Measurements from ENCODE around the gene CFAP20DC. TPM values are rescaled to one million over a fixed set of nuclear protein-coding genes. Genes with fewer than 3 reads are reported as not detected.
A peak's percentile ranks its signal among the peaks of the same experiment; 100 is the strongest.
"Not testable (repeated sequence)": the region's sequence is repeated elsewhere in the genome, so short reads cannot be mapped to it uniquely, and the experiment has no call there.

The CFAP20DC gene
- polyA plus RNA-seq, 3 donors from 2014 or later = not detected

- DNase-seq = no peak
- Mint-ChIP-seq H3K4me1 (no peaks in the 10 kb centered on the region), H3K4me3 (no peak overlapping the region), H3K27me3 (ENCODE audit: low read depth in 3 of 3) (no peaks in the 10 kb centered on the region), H3K36me3 (no peaks in the 10 kb centered on the region), H3K9me3 (no peaks in the 10 kb centered on the region), H3K27ac (no peak overlapping the region)
These were observed 216.3 kb downstream of the CFAP20DC start for GRCh38 chr3:58833491-58833890.

DNA sequence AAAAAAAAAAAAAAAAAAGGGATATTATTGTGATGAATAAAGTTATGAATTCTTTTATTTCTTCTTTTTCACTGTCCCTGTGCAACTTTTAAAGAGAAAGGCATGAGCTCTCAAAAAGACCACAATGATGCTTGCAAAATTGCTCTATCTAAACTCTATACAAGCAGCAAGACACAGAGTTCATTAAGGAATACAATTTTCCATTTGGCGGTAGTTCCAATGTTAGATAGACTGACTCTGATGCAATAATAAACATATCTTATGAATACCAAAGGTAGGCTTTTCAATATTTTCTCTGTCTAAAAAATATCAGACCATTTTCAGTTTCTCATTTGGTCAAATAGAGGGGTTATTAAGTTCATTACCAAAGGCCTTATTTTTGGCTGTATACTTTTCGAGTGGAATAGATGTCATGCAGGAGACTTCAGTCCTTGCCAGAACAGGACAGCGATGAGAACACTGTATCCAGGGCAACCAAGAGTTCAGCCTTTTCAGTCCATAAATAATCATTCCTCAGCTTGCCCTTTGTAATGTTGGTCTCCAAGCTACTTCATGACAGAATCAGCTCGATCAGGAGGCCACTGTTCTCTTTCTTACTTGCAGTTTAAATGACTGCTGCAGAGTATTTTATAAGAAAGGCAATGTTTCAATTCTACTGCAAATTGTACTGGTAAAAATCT is 220.4 kb downstream of the CFAP20DC start:
- Mint-ChIP-seq H3K4me1 (no peaks in the 10 kb centered on the region), H3K9me3 (no peaks in the 10 kb centered on the region), H3K4me3 (no peak overlapping the region), H3K27me3 (ENCODE audit: low read depth in 3 of 3) (peaks cover 0 to 3% (median 0%) of the 10 kb centered on the region in 3 donors), H3K36me3 (no peaks in the 10 kb centered on the region), H3K27ac (no peak overlapping the region)
- DNase-seq = no peak

- DNase-seq = no peak
- Mint-ChIP-seq H3K4me3 (no peak overlapping the region), H3K36me3 (no peaks in the 10 kb centered on the region), H3K27ac (no peak overlapping the region), H3K9me3 (peaks cover 0 to 2% (median 0%) of the 10 kb centered on the region in 6 donors), H3K27me3 (ENCODE audit: low read depth in 3 of 3) (peaks cover 0 to 3% (median 0%) of the 10 kb centered on the region in 3 donors), H3K4me1 (no peaks in the 10 kb centered on the region)
These were observed 225.0 kb downstream of the CFAP20DC start for GRCh38 chr3:58824777-58825176.

- Mint-ChIP-seq H3K27me3 (ENCODE audit: low read depth in 3 of 3) (peaks cover 0 to 3% (median 0%) of the 10 kb centered on the region in 3 donors), H3K4me3 (no peak overlapping the region), H3K4me1 (no peaks in the 10 kb centered on the region), H3K36me3 (no peaks in the 10 kb centered on the region), H3K9me3 (peaks cover 0 to 2% (median 0%) of the 10 kb centered on the region in 6 donors), H3K27ac (no peak overlapping the region)
- DNase-seq = peak in 1 of 3 donors; percentile 0
These were observed 225.5 kb downstream of the CFAP20DC start for GRCh38 chr3:58824285-58824684.

- H3K36me3 Mint-ChIP-seq; H3K27ac Mint-ChIP-seq; DNase-seq; H3K4me1 Mint-ChIP-seq; H3K4me3 Mint-ChIP-seq; H3K9me3 Mint-ChIP-seq; H3K27me3 Mint-ChIP-seq (ENCODE audit: low read depth in 3 of 3): not testable (repeated sequence)
These were observed 243.1 kb downstream of the CFAP20DC start for GRCh38 chr3:58806551-58807244.

DNA sequence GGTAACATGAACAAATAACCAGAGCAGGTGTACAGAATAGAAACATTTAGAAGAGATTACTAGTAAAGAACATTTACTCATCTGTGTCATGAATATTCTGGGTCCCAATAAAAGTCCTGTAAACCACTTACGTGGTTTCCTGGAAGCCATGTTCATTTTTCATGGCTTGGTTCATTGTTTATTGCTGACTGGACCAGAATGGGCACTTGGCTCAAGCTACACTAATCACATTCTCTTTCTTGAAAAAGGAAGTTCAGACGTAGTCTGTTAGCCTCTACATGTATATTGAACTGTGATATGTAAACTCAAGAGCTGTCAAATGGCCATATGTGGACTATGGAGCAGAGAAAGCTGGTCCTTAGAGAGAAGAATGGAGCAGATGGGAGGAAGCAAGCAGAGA is 244.9 kb downstream of the CFAP20DC start:
- Mint-ChIP-seq H3K9me3 (peaks cover 0 to 7% (median under 1%) of the 10 kb centered on the region in 6 donors), H3K27ac (no peak overlapping the region), H3K4me1 (no peaks in the 10 kb centered on the region)

DNA sequence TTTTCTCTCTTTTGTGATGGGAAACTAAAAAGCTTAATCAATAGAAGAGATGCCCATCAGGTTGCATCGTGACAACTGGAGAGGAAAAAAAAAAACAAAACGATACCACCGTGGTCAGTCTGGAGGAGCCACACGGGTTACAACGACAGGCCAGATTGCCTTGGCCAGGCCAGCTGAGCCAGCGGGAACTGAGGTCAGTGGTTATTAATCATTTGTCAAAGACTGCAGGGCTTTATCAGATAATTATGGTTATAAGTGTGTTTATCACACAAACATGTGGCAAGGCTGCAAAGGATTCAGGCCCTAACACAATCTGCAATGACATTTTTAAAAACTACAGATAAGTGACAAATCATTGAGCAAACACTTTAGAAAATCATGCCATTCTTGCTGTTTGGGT is 248.3 kb downstream of the CFAP20DC start:
- H3K36me3 Mint-ChIP-seq = no peaks in the 10 kb centered on the region
- DNase-seq = no peak

More for the DNA sequence above, 244.9 kb downstream of the CFAP20DC start:
- H3K4me3 Mint-ChIP-seq = no peak overlapping the region
- H3K36me3 Mint-ChIP-seq = no peaks in the 10 kb centered on the region
- H3K27me3 Mint-ChIP-seq (ENCODE audit: low read depth in 3 of 3) = peaks cover 0 to 4% (median 3%) of the 10 kb centered on the region in 3 donors
- DNase-seq = no peak

GRCh38 chr3:58800940-58801339 is 248.9 kb downstream of the CFAP20DC start:
- DNase-seq = no peak
- H3K4me1 Mint-ChIP-seq = no peaks in the 10 kb centered on the region
- no peak overlapping the region for H3K27ac Mint-ChIP-seq
- H3K27me3 Mint-ChIP-seq (ENCODE audit: low read depth in 3 of 3) = peaks cover 0 to 3% (median 2%) of the 10 kb centered on the region in 3 donors
- peaks cover 0 to 2% (median under 1%) of the 10 kb centered on the region in 6 donors for H3K9me3 Mint-ChIP-seq
- no peak overlapping the region for H3K4me3 Mint-ChIP-seq
- H3K36me3 Mint-ChIP-seq = no peaks in the 10 kb centered on the region

More for the DNA sequence above, 248.3 kb downstream of the CFAP20DC start:
- peaks cover 0 to 5% (median under 1%) of the 10 kb centered on the region in 6 donors for H3K9me3 Mint-ChIP-seq
- H3K4me1 Mint-ChIP-seq = no peaks in the 10 kb centered on the region
- H3K27ac Mint-ChIP-seq = no peak overlapping the region
- H3K27me3 Mint-ChIP-seq (ENCODE audit: low read depth in 3 of 3) = peaks cover 0 to 3% (median 2%) of the 10 kb centered on the region in 3 donors
- H3K4me3 Mint-ChIP-seq = no peak overlapping the region

- H3K9me3 Mint-ChIP-seq = peaks cover 0 to 2% (median 0%) of the 10 kb centered on the region in 6 donors
- no peak overlapping the region for H3K4me3 Mint-ChIP-seq
- H3K27ac Mint-ChIP-seq = no peak overlapping the region
- H3K36me3 Mint-ChIP-seq = no peaks in the 10 kb centered on the region
- H3K27me3 Mint-ChIP-seq (ENCODE audit: low read depth in 3 of 3) = peaks cover 0 to 2% (median 2%) of the 10 kb centered on the region in 3 donors
- DNase-seq = no peak
- no peaks in the 10 kb centered on the region for H3K4me1 Mint-ChIP-seq
These were observed 249.8 kb downstream of the CFAP20DC start for GRCh38 chr3:58800032-58800431.

DNA sequence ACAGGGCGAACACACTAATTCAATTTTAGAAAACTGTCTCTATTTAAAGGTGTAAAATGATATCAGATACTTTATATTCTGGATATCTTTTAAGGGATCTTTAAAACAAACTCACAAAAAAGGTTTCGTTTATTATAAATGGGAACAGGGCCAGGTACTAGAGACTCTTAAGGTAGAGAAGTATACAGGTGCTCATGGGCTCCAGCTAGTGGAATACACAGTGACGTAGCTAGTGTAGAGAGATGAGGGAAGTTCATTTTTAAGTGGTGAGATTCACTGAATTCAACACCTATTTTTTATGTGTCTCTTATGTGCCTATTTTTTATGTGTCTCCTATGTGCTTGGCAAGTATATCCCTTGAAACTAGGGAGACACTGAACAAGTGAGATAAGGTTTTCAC is 250.6 kb downstream of the CFAP20DC start:
- Mint-ChIP-seq H3K4me3 (no peak overlapping the region), H3K4me1 (no peaks in the 10 kb centered on the region), H3K27me3 (ENCODE audit: low read depth in 3 of 3) (peaks cover 0 to 2% (median 0%) of the 10 kb centered on the region in 3 donors)

GRCh38 chr3:58798312-58798711 is 251.5 kb downstream of the CFAP20DC start:
- H3K27me3 Mint-ChIP-seq (ENCODE audit: low read depth in 3 of 3) = peaks cover 0 to 2% (median 0%) of the 10 kb centered on the region in 3 donors
- H3K4me1 Mint-ChIP-seq = no peaks in the 10 kb centered on the region
- no peak overlapping the region for H3K4me3 Mint-ChIP-seq
- peaks cover 0 to 2% (median 0%) of the 10 kb centered on the region in 6 donors for H3K9me3 Mint-ChIP-seq
- no peak overlapping the region for H3K27ac Mint-ChIP-seq
- no peak for DNase-seq
- no peaks in the 10 kb centered on the region for H3K36me3 Mint-ChIP-seq

More for the DNA sequence above, 250.6 kb downstream of the CFAP20DC start:
- H3K9me3 Mint-ChIP-seq = peaks cover 0 to 2% (median 0%) of the 10 kb centered on the region in 6 donors
- DNase-seq = no peak
- no peaks in the 10 kb centered on the region for H3K36me3 Mint-ChIP-seq
- H3K27ac Mint-ChIP-seq = no peak overlapping the region

DNA sequence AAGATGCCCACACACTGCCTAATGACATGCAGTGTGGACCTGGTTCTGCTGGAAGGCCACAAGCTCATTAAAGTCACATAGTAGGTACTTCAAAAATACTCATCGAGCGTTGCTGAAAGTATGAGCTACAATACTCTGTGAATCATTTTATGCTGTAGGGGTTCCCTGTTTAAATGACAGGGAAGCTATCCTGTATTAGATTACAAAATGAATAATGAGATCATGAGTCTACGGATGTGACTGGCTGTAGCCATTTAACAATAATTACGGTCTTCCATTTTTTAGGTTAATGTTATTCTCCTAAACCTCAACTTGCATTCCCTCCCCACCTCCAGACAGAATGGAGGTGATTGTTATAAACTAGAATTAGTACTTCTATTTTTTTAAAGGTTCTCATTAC is 255.1 kb downstream of the CFAP20DC start:
- H3K9me3 Mint-ChIP-seq = peaks cover 0 to 4% (median 0%) of the 10 kb centered on the region in 6 donors
- no peaks in the 10 kb centered on the region for H3K27me3 Mint-ChIP-seq (ENCODE audit: low read depth in 3 of 3)
- no peak overlapping the region for H3K27ac Mint-ChIP-seq
- no peak overlapping the region for H3K4me3 Mint-ChIP-seq
- DNase-seq = no peak
- no peaks in the 10 kb centered on the region for H3K36me3 Mint-ChIP-seq
- no peaks in the 10 kb centered on the region for H3K4me1 Mint-ChIP-seq

GRCh38 chr3:58793938-58794337 is 255.9 kb downstream of the CFAP20DC start:
- Mint-ChIP-seq H3K4me1 (no peaks in the 10 kb centered on the region), H3K9me3 (peaks cover 0 to 2% (median 0%) of the 10 kb centered on the region in 6 donors), H3K36me3 (no peaks in the 10 kb centered on the region), H3K4me3 (no peak overlapping the region), H3K27ac (no peak overlapping the region), H3K27me3 (ENCODE audit: low read depth in 3 of 3) (no peaks in the 10 kb centered on the region)
- DNase-seq = no peak

GRCh38 chr3:58792921-58793451 is 256.8 kb downstream of the CFAP20DC start:
- H3K27ac Mint-ChIP-seq = no peak overlapping the region

More at GRCh38 chr3:58792921-58793451, 256.8 kb downstream of the CFAP20DC start:
- DNase-seq = no peak
- Mint-ChIP-seq H3K27me3 (ENCODE audit: low read depth in 3 of 3) (no peaks in the 10 kb centered on the region), H3K4me3 (no peak overlapping the region), H3K36me3 (no peaks in the 10 kb centered on the region), H3K9me3 (peaks cover 0 to 2% (median 0%) of the 10 kb centered on the region in 6 donors), H3K4me1 (no peaks in the 10 kb centered on the region)
